Endothelial cell (in vitro differentiated cells): ENCODE data around the gene CCSER1. TPM values are rescaled to one million over a fixed set of nuclear protein-coding genes. Genes with fewer than 3 reads are reported as not detected.

Source experiments
- DNase-seq: peaks from one replicate; pipeline ENCODE4 v3.0.0; 2021; ENCODE audit warnings: low spot score
- H3K27ac Mint-ChIP-seq: one replicate; pipeline ENCODE4 v1.8.0; 2021; ENCODE audit warnings: mixed read lengths, inconsistent platforms; ENCODE audit not compliant: unreplicated experiment
- H3K27me3 Mint-ChIP-seq: one replicate; pipeline ENCODE4 v1.8.0; 2021; ENCODE audit warnings: mild to moderate bottlenecking, moderate library complexity, mixed read lengths, inconsistent platforms; ENCODE audit not compliant: unreplicated experiment
- H3K36me3 Mint-ChIP-seq: one replicate; pipeline ENCODE4 v1.8.0; 2021; ENCODE audit warnings: mild to moderate bottlenecking, low read depth, mixed read lengths, inconsistent platforms; ENCODE audit not compliant: unreplicated experiment
- H3K4me1 Mint-ChIP-seq: one replicate; pipeline ENCODE4 v1.8.0; 2021; ENCODE audit warnings: mild to moderate bottlenecking, mixed read lengths, inconsistent platforms; ENCODE audit not compliant: unreplicated experiment
- H3K4me3 Mint-ChIP-seq: one replicate; pipeline ENCODE4 v1.8.0; 2021; ENCODE audit warnings: mild to moderate bottlenecking, mixed read lengths, inconsistent platforms; ENCODE audit not compliant: unreplicated experiment
- H3K9me3 Mint-ChIP-seq: one replicate; pipeline ENCODE4 v1.8.0; 2021; ENCODE audit warnings: mixed read lengths, inconsistent platforms; ENCODE audit not compliant: unreplicated experiment
- total RNA-seq: library from RNA; stranded (reverse); fragmentation: NEBNext Ultra II Directional; extraction: Animal tissue kit (Norgen Biotek cat#: 25700); gene quantifications from one replicate; pipeline ENCODE4 v1.2.1, GENCODE V29; 2021; ENCODE audit not compliant: unreplicated experiment
- TF ChIP-seq, protein P1 (sequence below): fragments of 200-600 bp; sonication (generic); IDR thresholded peaks from one replicate; pipeline ENCODE4 v1.5.0; 2021; ENCODE audit warnings: antibody characterized with exemption; ENCODE audit not compliant: unreplicated experiment

The CCSER1 gene
- total RNA-seq, 1 donor from 2014 or later = 3.0 TPM

GRCh38 chr4:91037951-91038350 is 910.8 kb downstream of the CCSER1 start:
- no peaks in the 10 kb centered on the region for H3K36me3 Mint-ChIP-seq
- no peaks in the 10 kb centered on the region for H3K4me1 Mint-ChIP-seq
- no peaks in the 10 kb centered on the region for H3K27me3 Mint-ChIP-seq
- H3K4me3 Mint-ChIP-seq = no peak overlapping the region
- DNase-seq = no peak
- no peaks in the 10 kb centered on the region for H3K9me3 Mint-ChIP-seq
- TF ChIP-seq, protein P1, sequence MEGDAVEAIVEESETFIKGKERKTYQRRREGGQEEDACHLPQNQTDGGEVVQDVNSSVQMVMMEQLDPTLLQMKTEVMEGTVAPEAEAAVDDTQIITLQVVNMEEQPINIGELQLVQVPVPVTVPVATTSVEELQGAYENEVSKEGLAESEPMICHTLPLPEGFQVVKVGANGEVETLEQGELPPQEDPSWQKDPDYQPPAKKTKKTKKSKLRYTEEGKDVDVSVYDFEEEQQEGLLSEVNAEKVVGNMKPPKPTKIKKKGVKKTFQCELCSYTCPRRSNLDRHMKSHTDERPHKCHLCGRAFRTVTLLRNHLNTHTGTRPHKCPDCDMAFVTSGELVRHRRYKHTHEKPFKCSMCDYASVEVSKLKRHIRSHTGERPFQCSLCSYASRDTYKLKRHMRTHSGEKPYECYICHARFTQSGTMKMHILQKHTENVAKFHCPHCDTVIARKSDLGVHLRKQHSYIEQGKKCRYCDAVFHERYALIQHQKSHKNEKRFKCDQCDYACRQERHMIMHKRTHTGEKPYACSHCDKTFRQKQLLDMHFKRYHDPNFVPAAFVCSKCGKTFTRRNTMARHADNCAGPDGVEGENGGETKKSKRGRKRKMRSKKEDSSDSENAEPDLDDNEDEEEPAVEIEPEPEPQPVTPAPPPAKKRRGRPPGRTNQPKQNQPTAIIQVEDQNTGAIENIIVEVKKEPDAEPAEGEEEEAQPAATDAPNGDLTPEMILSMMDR = no peak
- H3K27ac Mint-ChIP-seq = no peak overlapping the region

GRCh38 chr4:91057871-91058270 is 930.7 kb downstream of the CCSER1 start:
- Mint-ChIP-seq H3K27me3 (no peaks in the 10 kb centered on the region), H3K9me3 (no peaks in the 10 kb centered on the region), H3K4me1 (no peaks in the 10 kb centered on the region), H3K4me3 (no peak overlapping the region), H3K27ac (no peak overlapping the region), H3K36me3 (no peaks in the 10 kb centered on the region)
- TF ChIP-seq, protein P1 = no peak
- DNase-seq = no peak

DNA sequence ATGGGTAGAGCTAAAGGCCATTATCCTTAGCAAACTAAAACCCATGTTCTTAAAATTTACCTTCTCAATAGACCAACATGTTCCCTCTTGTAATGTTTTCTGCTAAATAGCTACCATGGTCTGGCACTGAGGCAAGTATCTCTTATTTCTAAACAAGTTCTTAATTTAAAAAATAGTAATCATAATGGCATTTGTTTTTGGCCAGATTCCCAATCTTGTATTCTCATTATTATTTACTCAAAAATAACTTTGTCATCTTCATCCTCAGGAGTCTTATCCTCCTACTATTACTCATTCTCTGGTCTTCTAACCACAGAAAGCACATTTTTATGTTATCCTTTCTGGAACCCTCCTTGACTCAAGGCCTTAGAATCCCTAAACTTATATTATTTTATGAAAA is 931.2 kb downstream of the CCSER1 start:
- TF ChIP-seq, protein P1 = no peak
- DNase-seq = no peak
- Mint-ChIP-seq H3K4me1 (no peaks in the 10 kb centered on the region), H3K36me3 (no peaks in the 10 kb centered on the region), H3K4me3 (no peak overlapping the region), H3K27me3 (no peaks in the 10 kb centered on the region), H3K9me3 (no peaks in the 10 kb centered on the region), H3K27ac (no peak overlapping the region)

DNA sequence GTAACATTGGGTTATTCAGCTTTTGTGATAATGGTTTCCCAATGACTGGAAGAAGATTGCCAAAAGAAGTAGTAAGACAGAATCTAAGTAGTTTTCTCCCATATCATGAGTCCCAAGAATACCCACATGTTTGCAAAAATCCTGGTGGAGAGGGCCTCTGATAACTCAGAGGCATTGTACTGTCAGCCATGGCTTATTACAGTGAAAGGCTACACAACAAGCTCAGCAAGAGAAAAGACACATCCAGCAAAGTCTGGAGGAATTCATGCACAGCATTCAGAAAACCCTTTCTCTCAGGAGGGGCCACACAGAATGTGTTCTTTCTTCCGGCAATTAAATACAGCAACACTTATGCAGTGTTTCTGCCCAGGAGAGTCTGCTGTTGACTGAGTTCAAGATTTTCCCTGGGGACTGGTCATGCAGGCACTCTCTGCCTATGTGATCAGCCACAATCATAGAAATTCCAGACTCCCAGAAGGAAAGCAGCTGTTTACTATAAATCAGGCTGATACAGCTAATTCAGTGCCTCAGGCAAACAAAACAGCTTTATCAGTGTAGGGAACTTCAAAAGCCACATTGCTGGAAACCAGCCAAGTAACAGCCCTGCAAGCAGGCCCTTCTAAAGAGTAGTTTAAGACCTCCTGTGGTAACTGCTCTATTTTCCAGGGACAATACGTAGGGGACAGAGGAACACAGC is 937.1 kb downstream of the CCSER1 start:
- TF ChIP-seq, protein P1 = no peak
- Mint-ChIP-seq H3K27me3 (no peaks in the 10 kb centered on the region), H3K27ac (no peak overlapping the region), H3K4me1 (peaks cover 8% of the 10 kb centered on the region), H3K4me3 (no peak overlapping the region), H3K9me3 (no peaks in the 10 kb centered on the region), H3K36me3 (no peaks in the 10 kb centered on the region)
- DNase-seq = peak; percentile 6

DNA sequence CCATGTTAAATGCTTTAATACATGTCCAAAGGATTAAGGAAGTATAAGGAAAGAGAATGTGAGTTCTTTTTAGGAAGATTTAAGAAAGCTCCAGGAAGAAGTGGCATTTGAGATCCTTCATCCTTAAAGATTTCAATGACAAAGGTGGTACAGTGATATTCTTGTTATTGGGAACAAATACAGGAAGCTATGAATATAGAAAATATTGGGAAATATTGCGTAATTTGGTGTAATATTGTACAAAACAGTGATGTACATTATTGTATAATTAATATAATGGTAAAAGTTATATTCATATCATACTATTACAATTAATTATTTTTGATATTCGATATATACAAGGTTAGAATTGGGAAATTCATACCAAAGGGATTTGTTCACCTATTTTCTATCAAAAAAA is 937.9 kb downstream of the CCSER1 start:
- TF ChIP-seq, protein P1 = no peak
- Mint-ChIP-seq H3K27me3 (no peaks in the 10 kb centered on the region), H3K9me3 (no peaks in the 10 kb centered on the region), H3K4me1 (peaks cover 8% of the 10 kb centered on the region), H3K4me3 (no peak overlapping the region), H3K27ac (no peak overlapping the region), H3K36me3 (no peaks in the 10 kb centered on the region)
- no peak for DNase-seq
